Breast epithelium (tissue), 3 donors: ENCODE results near the gene SYT2.

Experiments used
- CTCF ChIP-seq, 3 donors: fragments of 450-650 bp; IDR thresholded peaks; one replicate each; pipeline ENCODE4 v1.5.1; 2016 to 2017; ENCODE audit warnings: antibody characterized with exemption in 3 of 3, mild to moderate bottlenecking in 3 of 3, moderate library complexity in 3 of 3
- POLR2A ChIP-seq: fragments of 450-650 bp; IDR thresholded peaks from one replicate; pipeline ENCODE4 v1.6.1; 2016; ENCODE audit warnings: antibody characterized with exemption, mild to moderate bottlenecking, moderate library complexity

GRCh38 chr1:202677433-202677832 lies 32.8 kb downstream of the SYT2 start:
- TF ChIP-seq CTCF (IDR thresholded peaks at IDR 0.05), result no peak
- TF ChIP-seq POLR2A, result no peak
